Measurements from ENCODE around the gene NXPH4. TPM values are rescaled to one million over a fixed set of nuclear protein-coding genes. Genes with fewer than 3 reads are reported as not detected.
A peak's percentile ranks its signal among the peaks of the same experiment; 100 is the strongest.

Gene NXPH4
- total RNA-seq, 4 donors from 2014 or later = 0.21 to 5.0 (median 2.5) TPM

DNA sequence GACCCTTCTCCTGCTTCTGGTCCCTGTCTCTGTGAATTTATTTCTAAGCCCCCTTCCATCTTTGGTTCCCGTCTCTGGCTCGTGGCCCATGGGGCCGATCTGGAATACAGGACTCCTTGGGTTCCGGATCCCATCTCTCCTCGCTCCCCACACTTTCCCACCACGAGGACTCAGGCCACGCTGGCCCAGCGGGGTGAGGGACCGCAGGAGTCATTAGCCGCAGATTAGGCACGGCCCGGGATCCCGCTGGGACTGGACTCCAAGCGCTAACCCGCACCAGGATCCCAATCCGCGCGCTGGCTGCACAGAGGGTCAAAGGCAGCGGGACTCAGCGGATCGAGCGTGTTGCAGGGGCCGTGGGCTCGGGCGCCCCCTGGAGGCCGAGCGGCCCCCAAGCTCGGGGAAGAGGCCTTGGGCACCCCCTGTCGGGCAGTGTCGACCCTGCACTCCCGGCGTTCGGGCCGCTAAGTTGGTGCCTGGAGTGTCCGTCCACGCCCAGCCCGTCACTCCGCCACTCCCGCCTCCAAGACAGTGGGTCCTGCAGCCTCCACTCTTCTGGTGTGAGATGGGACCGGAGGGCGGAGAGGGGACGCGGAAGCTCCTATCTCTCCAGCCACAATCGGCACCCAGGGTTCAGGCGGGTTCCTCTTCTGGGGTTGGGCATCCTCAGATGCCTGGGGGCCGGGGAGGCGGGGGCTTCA lies 22.4 kb downstream of the NXPH4 start:
- intact Hi-C loops (cut with DNase I) = no loop called here
- 0 to 3% methylated on average over 7 to 11 of the region's 47 CpGs for WGBS, 2 donors
- H3K4me1 ChIP-seq = peaks cover 83 to 100% (median 88%) of the 10 kb centered on the region in 3 donors
- peak overlapping the region in 2 of 4 donors; percentile 42 to 79 for H3K27ac ChIP-seq
- peaks cover 14 to 92% (median 39%) of the 10 kb centered on the region in 4 donors for H3K27me3 ChIP-seq
- H3K36me3 ChIP-seq = peaks cover 0 to 10% (median 5%) of the 10 kb centered on the region in 3 donors
- no peak for DNase-seq
- H3K9me3 ChIP-seq = no peaks in the 10 kb centered on the region
- H3K4me3 ChIP-seq = peak overlapping the region; percentile 21 to 68 (median 46)
- TF ChIP-seq, protein P1, sequence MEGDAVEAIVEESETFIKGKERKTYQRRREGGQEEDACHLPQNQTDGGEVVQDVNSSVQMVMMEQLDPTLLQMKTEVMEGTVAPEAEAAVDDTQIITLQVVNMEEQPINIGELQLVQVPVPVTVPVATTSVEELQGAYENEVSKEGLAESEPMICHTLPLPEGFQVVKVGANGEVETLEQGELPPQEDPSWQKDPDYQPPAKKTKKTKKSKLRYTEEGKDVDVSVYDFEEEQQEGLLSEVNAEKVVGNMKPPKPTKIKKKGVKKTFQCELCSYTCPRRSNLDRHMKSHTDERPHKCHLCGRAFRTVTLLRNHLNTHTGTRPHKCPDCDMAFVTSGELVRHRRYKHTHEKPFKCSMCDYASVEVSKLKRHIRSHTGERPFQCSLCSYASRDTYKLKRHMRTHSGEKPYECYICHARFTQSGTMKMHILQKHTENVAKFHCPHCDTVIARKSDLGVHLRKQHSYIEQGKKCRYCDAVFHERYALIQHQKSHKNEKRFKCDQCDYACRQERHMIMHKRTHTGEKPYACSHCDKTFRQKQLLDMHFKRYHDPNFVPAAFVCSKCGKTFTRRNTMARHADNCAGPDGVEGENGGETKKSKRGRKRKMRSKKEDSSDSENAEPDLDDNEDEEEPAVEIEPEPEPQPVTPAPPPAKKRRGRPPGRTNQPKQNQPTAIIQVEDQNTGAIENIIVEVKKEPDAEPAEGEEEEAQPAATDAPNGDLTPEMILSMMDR (IDR thresholded peaks at IDR 0.05) = peak; percentile 99 to 100 (median 100)
- TF ChIP-seq POLR2A (IDR thresholded peaks at IDR 0.05) = peak in 1 of 4 donors; percentile 39

DNA sequence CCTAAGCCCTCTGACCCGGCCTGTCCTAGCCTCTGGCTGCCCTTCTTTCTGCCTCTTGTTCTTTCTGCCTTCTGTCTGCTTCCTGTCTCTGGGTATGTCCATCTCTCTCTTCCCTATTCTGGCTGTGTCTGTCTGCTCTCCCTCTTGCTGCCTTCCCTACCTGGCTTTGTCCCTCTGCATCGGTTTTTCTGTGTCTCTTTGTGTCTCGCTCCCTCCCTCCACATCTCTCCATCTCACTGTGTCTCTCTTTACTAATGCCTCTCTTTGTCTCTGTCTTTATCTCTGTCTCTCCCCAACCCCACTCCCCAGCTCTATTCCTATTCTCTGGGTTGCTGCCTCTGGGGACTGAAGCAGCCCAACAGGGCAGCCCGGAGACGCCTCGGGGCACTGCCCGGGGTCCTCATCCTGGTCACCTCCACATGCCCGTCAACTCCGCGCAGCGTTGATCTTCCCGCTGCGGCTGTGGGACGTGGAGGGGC lies 23.0 kb downstream of the NXPH4 start:
- Histone ChIP-seq H3K4me3 (peak overlapping the region; percentile 31 to 68 (median 46)), H3K27me3 (peaks cover 14 to 98% (median 39%) of the 10 kb centered on the region in 4 donors), H3K4me1 (peaks cover 82 to 96% (median 88%) of the 10 kb centered on the region in 3 donors), H3K27ac (peak overlapping the region in 2 of 4 donors; percentile 3 to 17), H3K9me3 (no peaks in the 10 kb centered on the region), H3K36me3 (peaks cover 0 to 3% (median 0%) of the 10 kb centered on the region in 3 donors)
- DNase-seq = no peak
- intact Hi-C loops (cut with DNase I) = no loop called here
- TF ChIP-seq, protein P1 (IDR thresholded peaks at IDR 0.05) = no peak
- no peak for TF ChIP-seq POLR2A (IDR thresholded peaks at IDR 0.05)
- WGBS, 2 donors = 1 to 9% methylated on average over 10 to 11 of the region's 14 CpGs

DNA sequence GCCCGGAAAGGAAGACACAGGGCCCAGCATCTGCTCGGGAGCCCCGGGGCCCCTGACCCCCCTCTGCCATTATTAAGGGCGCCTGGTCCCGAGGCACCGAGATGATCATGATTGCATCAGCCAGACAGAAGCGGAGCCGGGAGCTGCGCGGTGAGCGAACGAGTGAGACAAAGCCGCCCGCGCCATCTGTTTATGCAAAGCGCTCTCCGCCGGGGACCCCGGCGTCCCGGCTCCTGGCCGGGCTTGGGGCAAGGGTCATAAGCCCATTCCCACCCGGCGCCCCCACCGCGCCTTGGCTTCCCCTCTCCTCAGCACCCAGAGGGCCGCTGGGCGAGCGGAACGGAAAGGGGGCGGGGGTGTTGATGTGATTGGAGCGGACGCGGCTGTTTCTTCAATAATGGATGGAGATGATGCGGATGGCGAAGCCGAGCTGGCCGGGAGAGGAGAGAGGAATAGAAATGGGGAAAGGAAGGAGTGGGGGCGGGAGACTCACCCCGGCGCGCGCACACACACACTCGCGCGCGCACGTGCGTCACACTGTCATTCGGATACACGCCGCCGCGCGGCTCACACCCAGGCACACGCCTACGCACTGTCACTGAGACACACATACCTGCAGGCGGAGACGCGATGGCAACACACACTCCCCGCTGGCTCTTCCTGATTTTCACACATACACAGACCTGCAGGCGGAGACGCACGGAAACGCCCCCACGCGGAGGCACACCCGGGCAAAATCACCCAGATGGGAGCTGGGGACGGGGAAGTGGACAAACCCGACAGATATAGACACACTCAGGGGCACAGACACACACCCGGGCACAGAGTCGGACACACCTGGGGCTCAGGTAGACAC lies 23.7 kb downstream of the NXPH4 start:
- no peak for DNase-seq
- Histone ChIP-seq H3K4me3 (peak overlapping the region; percentile 31 to 68 (median 46)), H3K27ac (peak overlapping the region in 2 of 4 donors; percentile 3 to 17), H3K9me3 (no peaks in the 10 kb centered on the region), H3K27me3 (peaks cover 14 to 99% (median 39%) of the 10 kb centered on the region in 4 donors), H3K4me1 (peaks cover 75 to 90% (median 85%) of the 10 kb centered on the region in 3 donors), H3K36me3 (no peaks in the 10 kb centered on the region)
- TF ChIP-seq, protein P1 (IDR thresholded peaks at IDR 0.05) = peak in 3 of 6 experiments; percentile 15 to 23 (median 18)
- peak in 1 of 4 donors; percentile 5 for TF ChIP-seq POLR2A (IDR thresholded peaks at IDR 0.05)
- intact Hi-C loops (cut with DNase I) = no loop called here
- WGBS, 2 donors = 0 to 1% methylated on average over 18 to 22 of the region's 72 CpGs

DNA sequence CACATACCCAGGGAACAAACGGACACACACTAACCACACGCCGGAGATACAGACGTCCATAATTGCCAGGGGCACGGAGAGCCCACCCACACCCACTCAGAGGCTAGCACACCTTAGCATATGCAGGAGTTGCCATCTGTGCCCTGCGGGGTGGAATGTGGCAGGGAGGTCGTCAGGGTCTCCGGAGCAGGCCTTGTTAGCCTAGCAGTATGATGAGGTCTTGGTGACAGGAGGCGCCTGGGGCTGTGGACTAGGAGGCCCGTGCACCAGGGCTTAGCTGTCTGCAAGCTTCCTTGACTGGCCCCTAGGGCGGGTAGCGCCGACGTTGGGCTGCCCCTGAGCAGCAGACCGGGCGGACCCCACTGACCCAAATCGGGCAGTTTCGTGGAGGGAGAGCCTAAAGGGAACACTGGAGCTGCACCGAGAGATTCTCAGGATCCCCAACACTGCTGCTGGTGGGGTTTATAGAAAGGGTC lies 24.4 kb downstream of the NXPH4 start:
- TF ChIP-seq POLR2A (IDR thresholded peaks at IDR 0.05) = no peak
- TF ChIP-seq, protein P1 (IDR thresholded peaks at IDR 0.05) = no peak
- H3K4me1 ChIP-seq = peaks cover 70 to 83% (median 78%) of the 10 kb centered on the region in 3 donors
- H3K27me3 ChIP-seq = peaks cover 14 to 92% (median 39%) of the 10 kb centered on the region in 4 donors
- H3K36me3 ChIP-seq = no peaks in the 10 kb centered on the region
- no peaks in the 10 kb centered on the region for H3K9me3 ChIP-seq
- no peak for DNase-seq
- H3K27ac ChIP-seq = no peak overlapping the region
- 0% methylated on average over 4 of the region's 19 CpGs; no CpG with 5 or more reads in 1 of the 2 donors for WGBS, 2 donors
- intact Hi-C loops (cut with DNase I) = no loop called here
- H3K4me3 ChIP-seq = peak overlapping the region in 3 of 4 donors; percentile 40 to 68 (median 52)

All from esophagus squamous epithelium (tissue), 5 donors.